ENCODE measurements around the gene SIRT7.

The SIRT7 gene

DNA sequence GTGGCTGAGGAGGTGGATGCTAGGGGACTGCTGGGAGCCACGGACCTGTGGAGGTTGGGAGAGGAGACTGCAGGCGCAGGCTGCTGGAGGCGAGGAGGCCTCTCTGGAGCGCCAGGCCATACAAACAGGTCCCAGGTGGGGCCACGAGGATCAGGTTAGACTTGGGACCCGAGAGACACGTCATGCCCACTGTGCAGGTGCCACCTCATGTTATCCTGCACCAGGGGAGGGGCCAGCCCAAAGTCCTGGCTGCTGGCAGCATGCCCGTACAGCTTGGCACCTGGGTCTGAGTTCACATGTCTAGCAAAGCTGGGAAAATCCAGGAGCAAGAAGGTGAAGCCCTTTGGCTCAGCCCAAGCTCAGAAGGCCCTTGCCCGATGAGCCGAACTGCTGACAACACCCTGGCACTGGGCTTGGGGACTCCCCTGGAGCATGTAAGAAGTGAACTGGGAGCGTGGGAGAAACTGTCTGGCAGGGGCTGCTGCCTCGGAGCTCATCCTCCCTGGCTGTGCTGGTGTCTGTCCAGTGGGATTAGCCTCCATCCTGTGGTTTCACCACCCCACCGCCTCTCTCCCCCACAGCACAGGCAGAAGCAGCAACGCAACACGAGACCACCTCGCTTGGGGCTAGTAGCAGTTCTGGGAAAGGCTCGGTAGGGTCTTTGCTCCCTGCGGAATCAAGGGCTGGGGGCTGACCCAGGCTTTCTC lies 52.1 kb downstream of the SIRT7 start:
- H3K4me1 ChIP-seq (ENCODE audit: low read length), result peaks cover 28% of the 10 kb centered on the region
- no peaks in the 10 kb centered on the region for H3K27me3 ChIP-seq (ENCODE audit: low read depth, low read length)
- H3K36me3 ChIP-seq (replicated peaks; ENCODE audit: low read depth, low read length), result peaks cover 41% of the 10 kb centered on the region
- peaks cover 57% of the 10 kb centered on the region for H3K79me2 ChIP-seq (ENCODE audit: low read length)
- no peak overlapping the region for H3K4me2 ChIP-seq (ENCODE audit: low read length)
- no peak overlapping the region for H3K9ac ChIP-seq (ENCODE audit: low read length)
- H3K9me3 ChIP-seq (ENCODE audit: insufficient read depth, low read length), result no peaks in the 10 kb centered on the region
- TF ChIP-seq EZH2phosphoT487 (IDR thresholded peaks at IDR 0.05; ENCODE audit: low read depth), result no peak
- TF ChIP-seq, protein P1, sequence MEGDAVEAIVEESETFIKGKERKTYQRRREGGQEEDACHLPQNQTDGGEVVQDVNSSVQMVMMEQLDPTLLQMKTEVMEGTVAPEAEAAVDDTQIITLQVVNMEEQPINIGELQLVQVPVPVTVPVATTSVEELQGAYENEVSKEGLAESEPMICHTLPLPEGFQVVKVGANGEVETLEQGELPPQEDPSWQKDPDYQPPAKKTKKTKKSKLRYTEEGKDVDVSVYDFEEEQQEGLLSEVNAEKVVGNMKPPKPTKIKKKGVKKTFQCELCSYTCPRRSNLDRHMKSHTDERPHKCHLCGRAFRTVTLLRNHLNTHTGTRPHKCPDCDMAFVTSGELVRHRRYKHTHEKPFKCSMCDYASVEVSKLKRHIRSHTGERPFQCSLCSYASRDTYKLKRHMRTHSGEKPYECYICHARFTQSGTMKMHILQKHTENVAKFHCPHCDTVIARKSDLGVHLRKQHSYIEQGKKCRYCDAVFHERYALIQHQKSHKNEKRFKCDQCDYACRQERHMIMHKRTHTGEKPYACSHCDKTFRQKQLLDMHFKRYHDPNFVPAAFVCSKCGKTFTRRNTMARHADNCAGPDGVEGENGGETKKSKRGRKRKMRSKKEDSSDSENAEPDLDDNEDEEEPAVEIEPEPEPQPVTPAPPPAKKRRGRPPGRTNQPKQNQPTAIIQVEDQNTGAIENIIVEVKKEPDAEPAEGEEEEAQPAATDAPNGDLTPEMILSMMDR (IDR thresholded peaks at IDR 0.05; ENCODE audit: low read depth, low read length), result no peak
- H2AFZ ChIP-seq (ENCODE audit: low read depth, low read length), result no peak overlapping the region
- peaks cover 25% of the 10 kb centered on the region for H4K20me1 ChIP-seq (ENCODE audit: insufficient read depth, low read length)
- no peak overlapping the region for H3K4me3 ChIP-seq (ENCODE audit: low read length)
- H3K27ac ChIP-seq (ENCODE audit: low read length), result no peak overlapping the region

DNA sequence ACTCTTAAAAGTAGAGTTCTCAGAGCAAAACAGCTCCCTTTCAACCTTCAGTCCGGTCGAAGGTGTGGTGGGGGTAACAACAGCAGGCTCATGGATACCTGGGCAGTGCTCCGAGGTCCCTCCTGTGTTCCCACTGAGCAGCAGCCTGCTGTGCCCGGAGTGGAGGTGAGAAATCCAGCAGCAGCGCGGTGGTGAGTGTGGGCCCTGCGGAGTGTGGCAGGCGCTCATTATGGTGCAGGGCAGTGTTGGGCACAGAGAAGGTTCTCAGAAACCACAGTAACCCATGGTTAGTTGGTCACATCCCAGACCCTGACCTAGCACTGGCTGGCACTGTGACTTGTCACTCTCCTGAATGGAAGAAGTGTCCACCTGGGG lies 52.6 kb downstream of the SIRT7 start:
- peaks cover 25% of the 10 kb centered on the region for H4K20me1 ChIP-seq (ENCODE audit: insufficient read depth, low read length)
- H3K27me3 ChIP-seq (ENCODE audit: low read depth, low read length), result no peaks in the 10 kb centered on the region
- peaks cover 39% of the 10 kb centered on the region for H3K36me3 ChIP-seq (replicated peaks; ENCODE audit: low read depth, low read length)
- no peaks in the 10 kb centered on the region for H3K9me3 ChIP-seq (ENCODE audit: insufficient read depth, low read length)
- no peak overlapping the region for H2AFZ ChIP-seq (ENCODE audit: low read depth, low read length)
- peaks cover 52% of the 10 kb centered on the region for H3K79me2 ChIP-seq (ENCODE audit: low read length)
- no peak overlapping the region for H3K9ac ChIP-seq (ENCODE audit: low read length)
- H3K4me1 ChIP-seq (ENCODE audit: low read length), result peaks cover 28% of the 10 kb centered on the region
- TF ChIP-seq EZH2phosphoT487 (IDR thresholded peaks at IDR 0.05; ENCODE audit: low read depth), result no peak
- TF ChIP-seq, protein P1 (IDR thresholded peaks at IDR 0.05; ENCODE audit: low read depth, low read length), result no peak
- no peak overlapping the region for H3K4me3 ChIP-seq (ENCODE audit: low read length)
- no peak overlapping the region for H3K27ac ChIP-seq (ENCODE audit: low read length)
- no peak overlapping the region for H3K4me2 ChIP-seq (ENCODE audit: low read length)

DNA sequence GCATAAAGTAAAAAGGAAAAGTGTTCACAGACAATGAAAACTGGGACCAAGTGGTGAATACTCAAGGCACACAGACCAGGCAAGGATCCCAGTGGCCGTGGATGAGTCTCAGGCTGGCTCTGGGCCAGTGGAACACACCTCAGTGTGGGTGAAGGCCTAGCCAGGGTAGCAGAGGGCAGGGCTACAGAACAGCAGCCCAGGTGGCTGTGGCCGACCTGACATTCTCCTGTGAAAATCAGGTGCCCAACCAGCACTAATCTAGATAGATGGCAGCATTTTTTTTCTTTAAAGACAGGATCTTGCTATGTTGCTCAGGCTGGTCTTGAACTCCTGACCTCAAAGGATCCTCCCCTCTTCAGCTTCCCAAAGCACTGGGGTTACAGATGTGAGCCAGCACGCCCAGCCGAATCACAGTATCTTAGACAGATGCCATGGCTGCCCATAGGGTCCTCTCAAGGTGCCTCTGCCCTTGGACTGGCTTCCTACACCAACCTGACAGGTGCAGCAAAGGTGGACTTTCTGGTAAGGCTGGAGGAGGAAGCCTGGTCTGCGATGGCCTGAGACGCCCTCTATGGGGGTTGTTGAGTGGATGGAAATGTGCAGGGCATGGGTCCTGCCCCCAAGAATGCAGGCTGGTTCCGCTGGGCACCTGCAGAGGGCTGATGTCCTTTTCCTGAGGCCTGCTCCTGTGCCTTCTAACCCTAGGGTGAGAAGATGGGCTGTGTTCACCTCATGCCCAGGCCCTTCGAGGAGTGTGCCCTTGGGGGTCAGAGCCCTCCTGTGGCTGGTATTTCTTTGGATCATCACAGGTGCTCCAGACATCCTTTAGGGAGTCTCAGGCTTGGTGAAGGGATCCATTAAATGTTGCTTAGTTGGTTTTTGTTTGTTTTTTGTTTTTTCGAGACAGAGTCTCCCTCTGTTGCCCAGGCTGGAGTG lies 53.9 kb downstream of the SIRT7 start:
- no peaks in the 10 kb centered on the region for H3K9me3 ChIP-seq (ENCODE audit: insufficient read depth, low read length)
- no peak overlapping the region for H2AFZ ChIP-seq (ENCODE audit: low read depth, low read length)
- TF ChIP-seq EZH2phosphoT487 (IDR thresholded peaks at IDR 0.05; ENCODE audit: low read depth), result no peak
- TF ChIP-seq, protein P1 (IDR thresholded peaks at IDR 0.05; ENCODE audit: low read depth, low read length), result no peak
- peaks cover 19% of the 10 kb centered on the region; the same call in 1 of the 2 replicates for H4K20me1 ChIP-seq (ENCODE audit: insufficient read depth, low read length)
- no peak overlapping the region for H3K4me3 ChIP-seq (ENCODE audit: low read length)
- no peaks in the 10 kb centered on the region for H3K27me3 ChIP-seq (ENCODE audit: low read depth, low read length)
- peaks cover 37% of the 10 kb centered on the region for H3K36me3 ChIP-seq (replicated peaks; ENCODE audit: low read depth, low read length)
- peaks cover 30% of the 10 kb centered on the region for H3K4me1 ChIP-seq (ENCODE audit: low read length)
- H3K4me2 ChIP-seq (ENCODE audit: low read length), result no peak overlapping the region
- H3K27ac ChIP-seq (ENCODE audit: low read length), result no peak overlapping the region
- no peak overlapping the region for H3K9ac ChIP-seq (ENCODE audit: low read length)
- peaks cover 52% of the 10 kb centered on the region for H3K79me2 ChIP-seq (ENCODE audit: low read length)

DNA sequence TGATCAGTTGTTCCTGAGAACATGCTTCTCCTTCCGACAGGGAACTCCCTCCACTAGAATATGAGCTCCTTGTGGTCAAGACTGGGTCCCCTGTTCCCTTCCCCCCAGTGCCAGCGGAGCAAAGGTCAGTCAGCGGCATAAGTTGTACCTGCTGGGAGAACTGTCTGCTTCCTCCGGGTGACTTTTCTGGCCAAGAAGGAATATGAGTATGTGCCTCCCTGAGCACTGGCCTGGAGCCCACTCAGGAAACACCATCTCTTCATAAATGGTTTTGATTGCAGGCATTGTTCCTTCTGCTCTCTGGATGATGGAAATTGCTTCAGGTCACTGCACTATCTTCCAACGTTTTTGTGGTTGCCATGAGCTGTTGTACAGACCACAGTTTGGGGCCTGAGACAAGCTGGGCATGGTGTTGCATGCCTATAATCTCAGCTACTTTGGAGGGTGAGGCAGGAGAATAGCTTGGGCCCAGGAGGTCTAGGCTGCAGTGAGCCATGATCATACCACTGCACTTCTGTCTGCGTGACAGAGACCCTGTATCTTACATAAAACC lies 54.8 kb downstream of the SIRT7 start:
- no peak overlapping the region for H3K27ac ChIP-seq (ENCODE audit: low read length)
- H3K9ac ChIP-seq (ENCODE audit: low read length), result no peak overlapping the region
- no peaks in the 10 kb centered on the region for H3K27me3 ChIP-seq (ENCODE audit: low read depth, low read length)
- peaks cover 39% of the 10 kb centered on the region for H3K36me3 ChIP-seq (replicated peaks; ENCODE audit: low read depth, low read length)
- TF ChIP-seq EZH2phosphoT487 (IDR thresholded peaks at IDR 0.05; ENCODE audit: low read depth), result no peak
- TF ChIP-seq, protein P1 (IDR thresholded peaks at IDR 0.05; ENCODE audit: low read depth, low read length), result no peak
- no peaks in the 10 kb centered on the region for H3K9me3 ChIP-seq (ENCODE audit: insufficient read depth, low read length)
- peaks cover 57% of the 10 kb centered on the region for H3K79me2 ChIP-seq (ENCODE audit: low read length)
- H3K4me3 ChIP-seq (ENCODE audit: low read length), result no peak overlapping the region
- peaks cover 19% of the 10 kb centered on the region for H4K20me1 ChIP-seq (ENCODE audit: insufficient read depth, low read length)
- H3K4me2 ChIP-seq (ENCODE audit: low read length), result no peak overlapping the region
- no peak overlapping the region for H2AFZ ChIP-seq (ENCODE audit: low read depth, low read length)
- peaks cover 34% of the 10 kb centered on the region for H3K4me1 ChIP-seq (ENCODE audit: low read length)

All from OCI-LY3 (cell line).